ENCODE results near the gene RBM26. TPM values are rescaled to one million over a fixed set of nuclear protein-coding genes. Genes with fewer than 3 reads are reported as not detected.

RBM26 gene
- polyA plus RNA-seq, 1 of the 3 experiments (the other 2 are of a cell fraction), result 12.5 TPM

- no peaks in the 10 kb centered on the region for H4K20me1 ChIP-seq (ENCODE audit: insufficient read depth)
- peaks cover 73 to 93% of the 10 kb centered on the region in 2 experiments for H3K36me3 ChIP-seq (replicated peaks in 1 of 2; ENCODE audit: control insufficient read depth in 1 of 2, insufficient read depth in 2 of 2, low read length in 1 of 2)
- no peaks in the 10 kb centered on the region for H3F3A ChIP-seq (replicated peaks; ENCODE audit: insufficient read depth)
- no peak overlapping the region for H3K9ac ChIP-seq
- TF ChIP-seq GABPA (IDR thresholded peaks at IDR 0.05; ENCODE audit: low read depth) (no peak), NRF1 (IDR thresholded peaks at IDR 0.05; ENCODE audit: low read depth, low read length) (no peak), TCF12 (IDR thresholded peaks at IDR 0.05) (no peak), RFX5 (IDR thresholded peaks at IDR 0.05; ENCODE audit: low read length) (no peak), CHD2 (IDR thresholded peaks at IDR 0.05; ENCODE audit: low read length, partially characterized antibody) (no peak), TAF1 (IDR thresholded peaks at IDR 0.05; ENCODE audit: borderline replicate concordance, low read depth, low read length) (no peak), MEF2A (IDR thresholded peaks at IDR 0.05; ENCODE audit: borderline replicate concordance, low read depth) (no peak), JUND (IDR thresholded peaks at IDR 0.05) (no peak), RXRA (IDR thresholded peaks at IDR 0.05; ENCODE audit: borderline replicate concordance, low read depth) (no peak), MXI1 (IDR thresholded peaks at IDR 0.05; ENCODE audit: low read depth, low read length) (no peak), FOXJ3 (CRISPR knock-in tag; IDR thresholded peaks at IDR 0.05) (no peak)
- TF ChIP-seq, protein P1, sequence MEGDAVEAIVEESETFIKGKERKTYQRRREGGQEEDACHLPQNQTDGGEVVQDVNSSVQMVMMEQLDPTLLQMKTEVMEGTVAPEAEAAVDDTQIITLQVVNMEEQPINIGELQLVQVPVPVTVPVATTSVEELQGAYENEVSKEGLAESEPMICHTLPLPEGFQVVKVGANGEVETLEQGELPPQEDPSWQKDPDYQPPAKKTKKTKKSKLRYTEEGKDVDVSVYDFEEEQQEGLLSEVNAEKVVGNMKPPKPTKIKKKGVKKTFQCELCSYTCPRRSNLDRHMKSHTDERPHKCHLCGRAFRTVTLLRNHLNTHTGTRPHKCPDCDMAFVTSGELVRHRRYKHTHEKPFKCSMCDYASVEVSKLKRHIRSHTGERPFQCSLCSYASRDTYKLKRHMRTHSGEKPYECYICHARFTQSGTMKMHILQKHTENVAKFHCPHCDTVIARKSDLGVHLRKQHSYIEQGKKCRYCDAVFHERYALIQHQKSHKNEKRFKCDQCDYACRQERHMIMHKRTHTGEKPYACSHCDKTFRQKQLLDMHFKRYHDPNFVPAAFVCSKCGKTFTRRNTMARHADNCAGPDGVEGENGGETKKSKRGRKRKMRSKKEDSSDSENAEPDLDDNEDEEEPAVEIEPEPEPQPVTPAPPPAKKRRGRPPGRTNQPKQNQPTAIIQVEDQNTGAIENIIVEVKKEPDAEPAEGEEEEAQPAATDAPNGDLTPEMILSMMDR (IDR thresholded peaks at IDR 0.05), result no peak
- no peaks in the 10 kb centered on the region; the same call in 1 of the 2 replicates for H3K79me2 ChIP-seq (ENCODE audit: insufficient read depth)
- H2AFZ ChIP-seq (ENCODE audit: low read depth), result no peak overlapping the region
- DNase-seq, result no peak
- ChIA-PET POLR2A (interaction anchor here (0.6 kb wide), 1 partner anchor 13 kb away, joined by 4 read pairs; no protein-coding TSS in a partner anchor), CTCF (no interaction called here)
- no peaks in the 10 kb centered on the region for H3K9me3 ChIP-seq
- H3K27ac ChIP-seq (ENCODE audit: low read depth in 2 of 2, low read length in 1 of 2), result no peak overlapping the region
- no peak overlapping the region for H3K4me3 ChIP-seq (ENCODE audit: low read depth in 2 of 2, low read length in 1 of 2)
- H3K4me1 ChIP-seq (ENCODE audit: control insufficient read depth in 1 of 2, insufficient read depth in 2 of 2, low read depth in 1 of 2, low read length in 1 of 2), result no peaks in the 10 kb centered on the region; a peak in 1 of 4 replicates
- no peaks in the 10 kb centered on the region for H3K9me2 ChIP-seq
- H3K27me3 ChIP-seq (ENCODE audit: insufficient read depth), result no peaks in the 10 kb centered on the region
- no peak overlapping the region for H3K4me2 ChIP-seq
Observed at GRCh38 chr13:79359064-79359463, 47.0 kb downstream of the RBM26 start.

DNA sequence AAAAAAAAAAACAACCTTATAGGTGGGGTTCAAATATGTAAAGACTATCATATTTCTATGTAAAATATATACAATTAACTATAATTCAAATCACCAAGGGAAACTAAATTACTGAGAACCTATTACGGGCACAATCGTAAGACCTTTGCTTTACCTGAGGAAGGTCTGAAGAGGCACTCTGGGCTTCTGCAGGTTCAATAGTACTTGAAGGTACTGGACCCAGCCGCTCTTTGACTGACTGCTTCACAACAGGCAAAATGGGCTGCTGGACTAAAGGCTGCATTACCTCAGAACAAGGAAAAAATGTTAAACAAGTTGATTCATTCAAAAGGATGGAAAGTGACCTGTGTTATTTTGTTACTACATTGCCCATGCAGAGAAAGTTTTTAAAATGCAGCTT is 51.8 kb downstream of the RBM26 start:
- H3K4me2 ChIP-seq, result no peak overlapping the region
- peaks cover 84 to 88% of the 10 kb centered on the region in 2 experiments for H3K36me3 ChIP-seq (replicated peaks in 1 of 2; ENCODE audit: control insufficient read depth in 1 of 2, insufficient read depth in 2 of 2, low read length in 1 of 2)
- WGBS (ENCODE audit: low lambda C conversion rate), result 95% methylated on average over 3 of the region's 3 CpGs
- no peak overlapping the region for H3K9ac ChIP-seq
- no peak overlapping the region for H3K27ac ChIP-seq (ENCODE audit: low read depth in 2 of 2, low read length in 1 of 2)
- H3K27me3 ChIP-seq (ENCODE audit: insufficient read depth), result no peaks in the 10 kb centered on the region
- no peaks in the 10 kb centered on the region for H3K9me2 ChIP-seq
- POLR2A ChIA-PET, result no interaction called here
- no peak for DNase-seq
- no peaks in the 10 kb centered on the region for H4K20me1 ChIP-seq (ENCODE audit: insufficient read depth)
- peaks cover 4% of the 10 kb centered on the region; the same call in 1 of the 2 replicates for H3K79me2 ChIP-seq (ENCODE audit: insufficient read depth)
- H2AFZ ChIP-seq (ENCODE audit: low read depth), result no peak overlapping the region
- CTCF ChIA-PET, result interaction anchor here (1.0 kb wide), 1 partner anchor 9 kb away, joined by 5 read pairs; no protein-coding TSS in a partner anchor
- H3K4me1 ChIP-seq (ENCODE audit: control insufficient read depth in 1 of 2, insufficient read depth in 2 of 2, low read depth in 1 of 2, low read length in 1 of 2), result peaks cover 0 to 10% of the 10 kb centered on the region in 2 experiments; a peak in 1 of 4 replicates
- no peak overlapping the region for H3K4me3 ChIP-seq (ENCODE audit: low read depth in 2 of 2, low read length in 1 of 2)
- H3F3A ChIP-seq (replicated peaks; ENCODE audit: insufficient read depth), result no peaks in the 10 kb centered on the region
- no peaks in the 10 kb centered on the region for H3K9me3 ChIP-seq
- TF ChIP-seq, protein P2, sequence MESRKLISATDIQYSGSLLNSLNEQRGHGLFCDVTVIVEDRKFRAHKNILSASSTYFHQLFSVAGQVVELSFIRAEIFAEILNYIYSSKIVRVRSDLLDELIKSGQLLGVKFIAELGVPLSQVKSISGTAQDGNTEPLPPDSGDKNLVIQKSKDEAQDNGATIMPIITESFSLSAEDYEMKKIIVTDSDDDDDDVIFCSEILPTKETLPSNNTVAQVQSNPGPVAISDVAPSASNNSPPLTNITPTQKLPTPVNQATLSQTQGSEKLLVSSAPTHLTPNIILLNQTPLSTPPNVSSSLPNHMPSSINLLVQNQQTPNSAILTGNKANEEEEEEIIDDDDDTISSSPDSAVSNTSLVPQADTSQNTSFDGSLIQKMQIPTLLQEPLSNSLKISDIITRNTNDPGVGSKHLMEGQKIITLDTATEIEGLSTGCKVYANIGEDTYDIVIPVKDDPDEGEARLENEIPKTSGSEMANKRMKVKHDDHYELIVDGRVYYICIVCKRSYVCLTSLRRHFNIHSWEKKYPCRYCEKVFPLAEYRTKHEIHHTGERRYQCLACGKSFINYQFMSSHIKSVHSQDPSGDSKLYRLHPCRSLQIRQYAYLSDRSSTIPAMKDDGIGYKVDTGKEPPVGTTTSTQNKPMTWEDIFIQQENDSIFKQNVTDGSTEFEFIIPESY (IDR thresholded peaks at IDR 0.05; ENCODE audit: borderline replicate concordance, low read depth), result no peak
- no peak for TF ChIP-seq RCOR1 (IDR thresholded peaks at IDR 0.05; ENCODE audit: low read length)
- TF ChIP-seq, protein P3, sequence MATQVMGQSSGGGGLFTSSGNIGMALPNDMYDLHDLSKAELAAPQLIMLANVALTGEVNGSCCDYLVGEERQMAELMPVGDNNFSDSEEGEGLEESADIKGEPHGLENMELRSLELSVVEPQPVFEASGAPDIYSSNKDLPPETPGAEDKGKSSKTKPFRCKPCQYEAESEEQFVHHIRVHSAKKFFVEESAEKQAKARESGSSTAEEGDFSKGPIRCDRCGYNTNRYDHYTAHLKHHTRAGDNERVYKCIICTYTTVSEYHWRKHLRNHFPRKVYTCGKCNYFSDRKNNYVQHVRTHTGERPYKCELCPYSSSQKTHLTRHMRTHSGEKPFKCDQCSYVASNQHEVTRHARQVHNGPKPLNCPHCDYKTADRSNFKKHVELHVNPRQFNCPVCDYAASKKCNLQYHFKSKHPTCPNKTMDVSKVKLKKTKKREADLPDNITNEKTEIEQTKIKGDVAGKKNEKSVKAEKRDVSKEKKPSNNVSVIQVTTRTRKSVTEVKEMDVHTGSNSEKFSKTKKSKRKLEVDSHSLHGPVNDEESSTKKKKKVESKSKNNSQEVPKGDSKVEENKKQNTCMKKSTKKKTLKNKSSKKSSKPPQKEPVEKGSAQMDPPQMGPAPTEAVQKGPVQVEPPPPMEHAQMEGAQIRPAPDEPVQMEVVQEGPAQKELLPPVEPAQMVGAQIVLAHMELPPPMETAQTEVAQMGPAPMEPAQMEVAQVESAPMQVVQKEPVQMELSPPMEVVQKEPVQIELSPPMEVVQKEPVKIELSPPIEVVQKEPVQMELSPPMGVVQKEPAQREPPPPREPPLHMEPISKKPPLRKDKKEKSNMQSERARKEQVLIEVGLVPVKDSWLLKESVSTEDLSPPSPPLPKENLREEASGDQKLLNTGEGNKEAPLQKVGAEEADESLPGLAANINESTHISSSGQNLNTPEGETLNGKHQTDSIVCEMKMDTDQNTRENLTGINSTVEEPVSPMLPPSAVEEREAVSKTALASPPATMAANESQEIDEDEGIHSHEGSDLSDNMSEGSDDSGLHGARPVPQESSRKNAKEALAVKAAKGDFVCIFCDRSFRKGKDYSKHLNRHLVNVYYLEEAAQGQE (IDR thresholded peaks at IDR 0.05; ENCODE audit: low read depth, low read length), result no peak
- TF ChIP-seq, protein P4, sequence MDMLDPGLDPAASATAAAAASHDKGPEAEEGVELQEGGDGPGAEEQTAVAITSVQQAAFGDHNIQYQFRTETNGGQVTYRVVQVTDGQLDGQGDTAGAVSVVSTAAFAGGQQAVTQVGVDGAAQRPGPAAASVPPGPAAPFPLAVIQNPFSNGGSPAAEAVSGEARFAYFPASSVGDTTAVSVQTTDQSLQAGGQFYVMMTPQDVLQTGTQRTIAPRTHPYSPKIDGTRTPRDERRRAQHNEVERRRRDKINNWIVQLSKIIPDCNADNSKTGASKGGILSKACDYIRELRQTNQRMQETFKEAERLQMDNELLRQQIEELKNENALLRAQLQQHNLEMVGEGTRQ (IDR thresholded peaks at IDR 0.05; ENCODE audit: borderline replicate concordance, low read depth, low read length), result no peak
- no peak for TF ChIP-seq GATA2 (CRISPR knock-in tag; IDR thresholded peaks at IDR 0.05)

Data from SK-N-SH (cell line).